ENCODE measurements around the gene HSPB9.

- TF ChIP-seq CTCF (IDR thresholded peaks at IDR 0.05): no peak
- TF ChIP-seq POLR2A (IDR thresholded peaks at IDR 0.05): no peak
These were observed 11.4 kb upstream of the HSPB9 start for GRCh38 chr17:42111265-42111636.
